ENCODE measurements around the gene COL5A1. TPM values are rescaled to one million over a fixed set of nuclear protein-coding genes. Genes with fewer than 3 reads are reported as not detected.

Gene COL5A1
- total and polyA plus RNA-seq, 2 experiments from 2014 or later = 2.5 to 13.1 TPM

- H3K9me3 Mint-ChIP-seq = peaks cover 7% of the 10 kb centered on the region
- no peak overlapping the region for H3K4me2 ChIP-seq
- H3K9me2 ChIP-seq (ENCODE audit: insufficient read depth) = no peaks in the 10 kb centered on the region
- no peaks in the 10 kb centered on the region for H4K20me1 ChIP-seq (replicated peaks; ENCODE audit: insufficient read depth)
- H3K36me3 Mint-ChIP-seq (ENCODE audit: low read depth) = peaks cover 8% of the 10 kb centered on the region; the same call in 2 of the 3 replicates
- peaks cover 9% of the 10 kb centered on the region for H3K27me3 Mint-ChIP-seq (ENCODE audit: insufficient read depth, low read depth, poor library complexity)
- H3K79me2 ChIP-seq (replicated peaks; ENCODE audit: insufficient read depth) = no peaks in the 10 kb centered on the region
- DNase-seq (ENCODE audit: low spot score) (no peak), ATAC-seq (no peak)
- H3K4me3 ChIP-seq = no peak overlapping the region
- no peaks in the 10 kb centered on the region for H3K27me3 ChIP-seq (ENCODE audit: insufficient read depth)
- H3K4me1 Mint-ChIP-seq = no peaks in the 10 kb centered on the region
- H3K27ac ChIP-seq (ENCODE audit: low read depth) = no peak overlapping the region
- no peak overlapping the region for H3K27ac Mint-ChIP-seq
- H2AFZ ChIP-seq = no peak overlapping the region
- no peaks in the 10 kb centered on the region for H3F3A ChIP-seq (replicated peaks; ENCODE audit: low read depth)
- H3K4me3 Mint-ChIP-seq = no peak overlapping the region
- H3K36me3 ChIP-seq (ENCODE audit: insufficient read depth) = no peaks in the 10 kb centered on the region
- H3K4me1 ChIP-seq (ENCODE audit: insufficient read depth) = no peaks in the 10 kb centered on the region
- TF ChIP-seq POLR2AphosphoS5 (IDR thresholded peaks at IDR 0.05; ENCODE audit: low read depth) = no peak
- TF ChIP-seq, protein P1, sequence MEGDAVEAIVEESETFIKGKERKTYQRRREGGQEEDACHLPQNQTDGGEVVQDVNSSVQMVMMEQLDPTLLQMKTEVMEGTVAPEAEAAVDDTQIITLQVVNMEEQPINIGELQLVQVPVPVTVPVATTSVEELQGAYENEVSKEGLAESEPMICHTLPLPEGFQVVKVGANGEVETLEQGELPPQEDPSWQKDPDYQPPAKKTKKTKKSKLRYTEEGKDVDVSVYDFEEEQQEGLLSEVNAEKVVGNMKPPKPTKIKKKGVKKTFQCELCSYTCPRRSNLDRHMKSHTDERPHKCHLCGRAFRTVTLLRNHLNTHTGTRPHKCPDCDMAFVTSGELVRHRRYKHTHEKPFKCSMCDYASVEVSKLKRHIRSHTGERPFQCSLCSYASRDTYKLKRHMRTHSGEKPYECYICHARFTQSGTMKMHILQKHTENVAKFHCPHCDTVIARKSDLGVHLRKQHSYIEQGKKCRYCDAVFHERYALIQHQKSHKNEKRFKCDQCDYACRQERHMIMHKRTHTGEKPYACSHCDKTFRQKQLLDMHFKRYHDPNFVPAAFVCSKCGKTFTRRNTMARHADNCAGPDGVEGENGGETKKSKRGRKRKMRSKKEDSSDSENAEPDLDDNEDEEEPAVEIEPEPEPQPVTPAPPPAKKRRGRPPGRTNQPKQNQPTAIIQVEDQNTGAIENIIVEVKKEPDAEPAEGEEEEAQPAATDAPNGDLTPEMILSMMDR (conservative IDR thresholded peaks at IDR 0.05; ENCODE audit: low read depth in 2 of 2) = no peak
- TF ChIP-seq CREB1 (CRISPR knock-in tag; IDR thresholded peaks at IDR 0.05; ENCODE audit: low read depth) = no peak
- TF ChIP-seq ZNF331 (CRISPR knock-in tag; IDR thresholded peaks at IDR 0.05; ENCODE audit: low read depth) = no peak
- no peak for TF ChIP-seq NANOG (IDR thresholded peaks at IDR 0.05; ENCODE audit: borderline replicate concordance)
- no peak for TF ChIP-seq EZH2phosphoT487 (IDR thresholded peaks at IDR 0.05; ENCODE audit: unreplicated experiment)
- no peak for TF ChIP-seq EZH2 (IDR thresholded peaks at IDR 0.05; ENCODE audit: low read depth, unreplicated experiment)
- no peak for TF ChIP-seq STAT1 (IDR thresholded peaks at IDR 0.05; ENCODE audit: unreplicated experiment)
- no peak for TF ChIP-seq ZNF114 (CRISPR knock-in tag; IDR thresholded peaks at IDR 0.05)
- no peak for TF ChIP-seq REST (IDR thresholded peaks at IDR 0.05; ENCODE audit: unreplicated experiment)
- no peak for TF ChIP-seq ETS1 (IDR thresholded peaks at IDR 0.05)
- TF ChIP-seq, protein P2, sequence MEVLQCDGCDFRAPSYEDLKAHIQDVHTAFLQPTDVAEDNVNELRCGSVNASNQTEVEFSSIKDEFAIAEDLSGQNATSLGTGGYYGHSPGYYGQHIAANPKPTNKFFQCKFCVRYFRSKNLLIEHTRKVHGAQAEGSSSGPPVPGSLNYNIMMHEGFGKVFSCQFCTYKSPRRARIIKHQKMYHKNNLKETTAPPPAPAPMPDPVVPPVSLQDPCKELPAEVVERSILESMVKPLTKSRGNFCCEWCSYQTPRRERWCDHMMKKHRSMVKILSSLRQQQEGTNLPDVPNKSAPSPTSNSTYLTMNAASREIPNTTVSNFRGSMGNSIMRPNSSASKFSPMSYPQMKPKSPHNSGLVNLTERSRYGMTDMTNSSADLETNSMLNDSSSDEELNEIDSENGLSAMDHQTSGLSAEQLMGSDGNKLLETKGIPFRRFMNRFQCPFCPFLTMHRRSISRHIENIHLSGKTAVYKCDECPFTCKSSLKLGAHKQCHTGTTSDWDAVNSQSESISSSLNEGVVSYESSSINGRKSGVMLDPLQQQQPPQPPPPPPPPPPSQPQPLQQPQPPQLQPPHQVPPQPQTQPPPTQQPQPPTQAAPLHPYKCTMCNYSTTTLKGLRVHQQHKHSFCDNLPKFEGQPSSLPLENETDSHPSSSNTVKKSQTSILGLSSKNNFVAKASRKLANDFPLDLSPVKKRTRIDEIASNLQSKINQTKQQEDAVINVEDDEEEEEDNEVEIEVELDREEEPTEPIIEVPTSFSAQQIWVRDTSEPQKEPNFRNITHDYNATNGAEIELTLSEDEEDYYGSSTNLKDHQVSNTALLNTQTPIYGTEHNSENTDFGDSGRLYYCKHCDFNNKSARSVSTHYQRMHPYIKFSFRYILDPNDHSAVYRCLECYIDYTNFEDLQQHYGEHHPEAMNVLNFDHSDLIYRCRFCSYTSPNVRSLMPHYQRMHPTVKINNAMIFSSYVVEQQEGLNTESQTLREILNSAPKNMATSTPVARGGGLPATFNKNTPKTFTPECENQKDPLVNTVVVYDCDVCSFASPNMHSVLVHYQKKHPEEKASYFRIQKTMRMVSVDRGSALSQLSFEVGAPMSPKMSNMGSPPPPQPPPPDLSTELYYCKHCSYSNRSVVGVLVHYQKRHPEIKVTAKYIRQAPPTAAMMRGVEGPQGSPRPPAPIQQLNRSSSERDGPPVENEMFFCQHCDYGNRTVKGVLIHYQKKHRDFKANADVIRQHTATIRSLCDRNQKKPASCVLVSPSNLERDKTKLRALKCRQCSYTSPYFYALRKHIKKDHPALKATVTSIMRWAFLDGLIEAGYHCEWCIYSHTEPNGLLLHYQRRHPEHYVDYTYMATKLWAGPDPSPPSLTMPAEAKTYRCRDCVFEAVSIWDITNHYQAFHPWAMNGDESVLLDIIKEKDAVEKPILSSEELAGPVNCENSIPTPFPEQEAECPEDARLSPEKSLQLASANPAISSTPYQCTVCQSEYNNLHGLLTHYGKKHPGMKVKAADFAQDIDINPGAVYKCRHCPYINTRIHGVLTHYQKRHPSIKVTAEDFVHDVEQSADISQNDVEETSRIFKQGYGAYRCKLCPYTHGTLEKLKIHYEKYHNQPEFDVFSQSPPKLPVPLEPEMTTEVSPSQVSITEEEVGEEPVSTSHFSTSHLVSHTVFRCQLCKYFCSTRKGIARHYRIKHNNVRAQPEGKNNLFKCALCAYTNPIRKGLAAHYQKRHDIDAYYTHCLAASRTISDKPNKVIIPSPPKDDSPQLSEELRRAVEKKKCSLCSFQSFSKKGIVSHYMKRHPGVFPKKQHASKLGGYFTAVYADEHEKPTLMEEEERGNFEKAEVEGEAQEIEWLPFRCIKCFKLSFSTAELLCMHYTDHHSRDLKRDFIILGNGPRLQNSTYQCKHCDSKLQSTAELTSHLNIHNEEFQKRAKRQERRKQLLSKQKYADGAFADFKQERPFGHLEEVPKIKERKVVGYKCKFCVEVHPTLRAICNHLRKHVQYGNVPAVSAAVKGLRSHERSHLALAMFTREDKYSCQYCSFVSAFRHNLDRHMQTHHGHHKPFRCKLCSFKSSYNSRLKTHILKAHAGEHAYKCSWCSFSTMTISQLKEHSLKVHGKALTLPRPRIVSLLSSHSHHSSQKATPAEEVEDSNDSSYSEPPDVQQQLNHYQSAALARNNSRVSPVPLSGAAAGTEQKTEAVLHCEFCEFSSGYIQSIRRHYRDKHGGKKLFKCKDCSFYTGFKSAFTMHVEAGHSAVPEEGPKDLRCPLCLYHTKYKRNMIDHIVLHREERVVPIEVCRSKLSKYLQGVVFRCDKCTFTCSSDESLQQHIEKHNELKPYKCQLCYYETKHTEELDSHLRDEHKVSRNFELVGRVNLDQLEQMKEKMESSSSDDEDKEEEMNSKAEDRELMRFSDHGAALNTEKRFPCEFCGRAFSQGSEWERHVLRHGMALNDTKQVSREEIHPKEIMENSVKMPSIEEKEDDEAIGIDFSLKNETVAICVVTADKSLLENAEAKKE (CRISPR knock-in tag; IDR thresholded peaks at IDR 0.05) = no peak
- no peak for TF ChIP-seq JUNB (IDR thresholded peaks at IDR 0.05; ENCODE audit: unreplicated experiment)
These were observed 123.1 kb downstream of the COL5A1 start for GRCh38 chr9:134764473-134765269.

Measured in GM23338 (cell line).